Measurements from ENCODE around the gene PROM2.

PROM2 gene

DNA sequence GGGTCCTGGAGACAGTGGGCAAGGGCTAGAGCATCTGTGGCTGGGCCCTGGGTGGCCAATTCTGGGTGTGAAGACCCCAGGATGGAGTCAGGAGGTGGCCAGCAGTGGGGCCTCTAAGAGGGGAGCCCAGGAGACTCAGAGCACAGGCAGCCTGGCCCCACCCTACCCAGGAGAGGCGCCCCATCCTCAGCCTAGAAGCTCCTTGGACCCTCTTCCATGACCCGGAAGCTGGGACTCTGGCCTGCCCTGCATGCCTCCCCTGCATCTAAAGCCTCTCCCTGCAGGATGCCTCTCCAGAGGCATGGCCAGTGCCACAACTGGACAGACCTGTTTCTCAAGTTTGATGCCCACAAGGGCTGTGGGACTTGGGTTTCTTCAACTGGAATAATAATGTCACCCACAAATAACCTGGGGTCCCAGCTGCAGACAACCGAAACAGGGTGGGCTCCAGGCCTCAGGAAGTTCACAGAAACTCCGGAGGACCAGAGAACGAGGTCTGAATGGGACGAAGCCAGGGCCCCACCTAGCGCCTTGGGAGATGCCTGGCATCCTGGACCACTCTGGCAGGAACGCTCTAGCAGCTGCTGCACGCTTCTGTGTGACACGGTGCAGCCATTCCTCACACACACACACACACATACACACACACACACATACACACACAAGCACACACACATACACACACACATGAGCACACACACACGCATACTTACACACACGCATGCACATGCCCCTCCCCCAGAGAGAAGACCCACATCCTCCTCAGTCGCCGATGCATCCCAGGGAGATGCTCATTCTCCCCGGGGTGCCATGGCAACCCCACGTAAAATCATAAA lies 39.3 kb downstream of the PROM2 start:
- Histone ChIP-seq H3K9ac (ENCODE audit: low read depth, low read length) (no peak overlapping the region), H3K4me3 (ENCODE audit: low read depth, low read length) (no peak overlapping the region), H3K36me3 (ENCODE audit: control insufficient read depth, insufficient read depth, low read length) (no peaks in the 10 kb centered on the region), H3K4me1 (ENCODE audit: control insufficient read depth, insufficient read depth, low read length) (no peaks in the 10 kb centered on the region), H3K9me3 (ENCODE audit: control insufficient read depth, insufficient read depth, low read length) (no peaks in the 10 kb centered on the region), H3K27me3 (ENCODE audit: control insufficient read depth, insufficient read depth, low read length) (no peaks in the 10 kb centered on the region)

DNA sequence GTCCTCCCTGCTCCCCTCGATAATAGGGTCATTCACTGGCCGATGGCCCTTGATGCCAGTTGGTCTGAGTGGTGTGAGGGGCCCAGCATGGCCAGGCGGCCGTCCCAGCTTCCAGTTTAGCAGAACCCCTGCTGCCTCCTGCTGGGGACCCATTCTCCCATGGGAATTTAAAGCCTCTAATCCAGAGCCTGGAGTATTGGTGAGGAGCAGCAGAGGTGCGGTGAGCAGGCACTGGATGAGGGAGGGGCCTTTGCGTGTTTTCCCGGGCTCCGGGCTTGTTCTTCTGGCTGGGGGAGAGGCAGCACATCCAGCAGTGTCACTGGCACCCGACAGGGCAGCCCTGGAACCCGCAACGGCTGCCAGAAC lies 40.3 kb downstream of the PROM2 start:
- H3K36me3 ChIP-seq (ENCODE audit: control insufficient read depth, insufficient read depth, low read length) = no peaks in the 10 kb centered on the region
- H3K9ac ChIP-seq (ENCODE audit: low read depth, low read length) = no peak overlapping the region
- no peak overlapping the region for H3K4me3 ChIP-seq (ENCODE audit: low read depth, low read length)
- H3K27me3 ChIP-seq (ENCODE audit: control insufficient read depth, insufficient read depth, low read length) = no peaks in the 10 kb centered on the region
- H3K9me3 ChIP-seq (ENCODE audit: control insufficient read depth, insufficient read depth, low read length) = no peaks in the 10 kb centered on the region
- H3K4me1 ChIP-seq (ENCODE audit: control insufficient read depth, insufficient read depth, low read length) = no peaks in the 10 kb centered on the region

DNA sequence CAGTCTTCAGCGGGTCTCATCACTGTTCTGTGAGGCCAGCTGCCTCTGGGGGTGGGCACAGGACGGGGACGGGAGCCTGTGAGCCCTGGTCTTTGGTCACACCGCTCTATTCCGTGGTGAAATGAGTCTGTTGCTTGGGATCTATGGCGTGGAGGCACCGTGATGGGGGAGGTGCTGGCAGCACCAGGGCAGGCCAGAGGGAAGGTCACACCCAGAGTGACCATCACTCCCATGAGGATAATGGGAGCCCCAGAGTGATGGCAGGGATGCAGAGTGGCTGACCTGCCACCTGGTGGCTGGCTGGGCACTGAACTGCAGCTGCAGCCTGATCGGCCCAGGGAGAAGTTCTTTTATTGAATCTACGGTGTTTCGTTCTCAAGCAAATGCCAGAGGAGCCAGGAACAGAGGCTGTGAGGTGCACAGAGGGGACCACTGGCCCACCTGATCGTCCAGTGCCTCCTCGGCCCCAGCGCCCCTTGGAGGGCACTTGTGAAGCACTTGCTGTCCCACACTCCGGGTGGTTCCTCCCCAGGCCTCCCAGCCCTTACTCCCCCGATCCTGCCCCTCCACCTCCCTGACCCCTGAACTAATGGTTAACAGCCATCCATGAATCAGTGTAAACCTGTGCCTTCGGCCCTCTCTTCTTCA lies 40.8 kb downstream of the PROM2 start:
- Histone ChIP-seq H3K9ac (ENCODE audit: low read depth, low read length) (no peak overlapping the region), H3K9me3 (ENCODE audit: control insufficient read depth, insufficient read depth, low read length) (no peaks in the 10 kb centered on the region), H3K4me1 (ENCODE audit: control insufficient read depth, insufficient read depth, low read length) (no peaks in the 10 kb centered on the region), H3K4me3 (ENCODE audit: low read depth, low read length) (no peak overlapping the region), H3K27me3 (ENCODE audit: control insufficient read depth, insufficient read depth, low read length) (no peaks in the 10 kb centered on the region), H3K36me3 (ENCODE audit: control insufficient read depth, insufficient read depth, low read length) (no peaks in the 10 kb centered on the region)

DNA sequence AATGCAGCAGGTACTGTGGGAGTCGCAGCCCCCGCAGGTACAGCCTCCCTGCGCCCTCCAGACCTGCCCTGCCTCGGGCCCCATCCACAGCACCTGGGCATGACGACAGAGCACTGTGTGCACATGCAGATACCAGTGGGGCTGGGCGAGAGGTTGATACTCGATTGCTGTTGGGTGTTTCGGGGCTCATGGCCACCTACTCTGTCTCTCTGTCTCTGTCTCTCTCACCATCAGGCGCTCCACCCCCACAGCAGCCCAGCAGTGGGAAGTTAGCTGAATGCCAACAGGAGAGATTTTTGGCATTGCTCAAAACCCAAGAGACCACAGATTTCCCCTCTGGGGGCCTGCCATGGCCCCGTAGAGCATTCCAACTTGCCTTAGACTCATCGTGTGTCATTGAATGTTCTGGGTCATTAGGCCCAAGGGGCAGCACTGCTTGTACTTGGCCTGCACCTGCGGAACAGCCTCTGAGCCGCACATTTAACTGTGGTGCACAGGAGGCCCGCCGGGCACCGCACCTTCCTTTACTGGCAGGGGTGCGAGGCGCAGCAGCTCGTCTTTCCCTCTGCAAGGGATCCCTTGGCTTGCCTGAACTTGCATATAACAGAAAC lies 41.7 kb downstream of the PROM2 start:
- H3K4me3 ChIP-seq (ENCODE audit: low read depth, low read length) = no peak overlapping the region
- H3K9ac ChIP-seq (ENCODE audit: low read depth, low read length) = no peak overlapping the region

DNA sequence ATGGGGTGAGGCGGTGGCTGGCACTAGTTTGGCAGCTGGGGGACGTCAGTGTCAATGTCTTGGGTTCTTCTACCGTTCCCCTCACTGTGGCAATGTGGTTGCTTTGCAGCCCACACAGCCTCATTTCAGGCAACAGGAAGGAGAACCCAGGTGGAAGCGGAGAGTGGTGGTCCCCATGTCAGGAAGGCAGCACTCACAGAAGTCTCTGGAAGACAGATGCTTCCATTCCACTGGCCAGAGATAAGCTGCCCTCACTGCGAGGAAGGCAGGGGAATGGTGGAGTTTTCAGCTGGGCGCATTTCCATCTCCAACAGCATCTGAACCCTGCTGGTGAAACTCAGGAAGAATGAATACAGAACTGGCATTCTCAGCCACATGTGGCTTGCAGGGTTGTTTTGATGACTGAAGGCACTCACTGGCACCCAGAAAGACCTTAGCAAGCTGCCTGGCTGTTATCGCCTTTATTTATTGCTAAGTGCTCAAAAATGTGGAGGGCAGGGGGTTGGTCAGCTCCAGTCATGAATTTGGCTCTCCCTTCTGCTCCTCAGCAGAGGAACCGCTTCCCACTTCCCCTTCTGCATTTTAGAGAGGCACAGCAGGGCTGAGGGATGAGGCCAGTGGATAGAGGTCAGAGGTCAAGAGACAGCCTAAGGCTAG lies 42.3 kb downstream of the PROM2 start:
- no peak overlapping the region for H3K4me3 ChIP-seq (ENCODE audit: low read depth, low read length)
- no peaks in the 10 kb centered on the region for H3K4me1 ChIP-seq (ENCODE audit: control insufficient read depth, insufficient read depth, low read length)
- H3K36me3 ChIP-seq (ENCODE audit: control insufficient read depth, insufficient read depth, low read length) = no peaks in the 10 kb centered on the region
- no peaks in the 10 kb centered on the region for H3K9me3 ChIP-seq (ENCODE audit: control insufficient read depth, insufficient read depth, low read length)
- no peaks in the 10 kb centered on the region for H3K27me3 ChIP-seq (ENCODE audit: control insufficient read depth, insufficient read depth, low read length)
- no peak overlapping the region for H3K9ac ChIP-seq (ENCODE audit: low read depth, low read length)

More for the DNA sequence above, 41.7 kb downstream of the PROM2 start:
- Histone ChIP-seq H3K27me3 (ENCODE audit: control insufficient read depth, insufficient read depth, low read length) (no peaks in the 10 kb centered on the region), H3K4me1 (ENCODE audit: control insufficient read depth, insufficient read depth, low read length) (no peaks in the 10 kb centered on the region), H3K9me3 (ENCODE audit: control insufficient read depth, insufficient read depth, low read length) (no peaks in the 10 kb centered on the region), H3K36me3 (ENCODE audit: control insufficient read depth, insufficient read depth, low read length) (no peaks in the 10 kb centered on the region)

DNA sequence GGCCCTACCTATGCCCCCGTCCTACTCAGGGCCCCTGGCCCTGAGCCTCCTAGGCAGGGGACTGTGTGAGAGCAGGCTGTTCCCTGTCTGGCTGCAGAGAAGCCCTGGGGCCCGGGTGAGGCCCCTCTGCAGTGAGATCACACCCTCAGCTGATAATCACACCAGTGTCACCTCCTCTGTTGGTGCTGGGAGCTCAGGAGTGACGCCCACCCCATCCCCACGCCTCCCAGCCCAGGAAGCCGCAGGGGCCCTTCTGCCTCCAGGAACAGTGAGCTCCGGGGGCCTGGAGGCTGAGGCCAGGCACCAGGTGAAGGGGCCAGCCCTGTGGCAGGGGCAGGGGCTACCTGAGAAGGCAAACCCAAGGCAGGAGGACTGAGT lies 42.9 kb downstream of the PROM2 start:
- no peaks in the 10 kb centered on the region for H3K4me1 ChIP-seq (ENCODE audit: control insufficient read depth, insufficient read depth, low read length)
- no peak overlapping the region for H3K4me3 ChIP-seq (ENCODE audit: low read depth, low read length)
- H3K9me3 ChIP-seq (ENCODE audit: control insufficient read depth, insufficient read depth, low read length) = no peaks in the 10 kb centered on the region
- no peaks in the 10 kb centered on the region for H3K27me3 ChIP-seq (ENCODE audit: control insufficient read depth, insufficient read depth, low read length)
- no peaks in the 10 kb centered on the region for H3K36me3 ChIP-seq (ENCODE audit: control insufficient read depth, insufficient read depth, low read length)
- H3K9ac ChIP-seq (ENCODE audit: low read depth, low read length) = no peak overlapping the region

DNA sequence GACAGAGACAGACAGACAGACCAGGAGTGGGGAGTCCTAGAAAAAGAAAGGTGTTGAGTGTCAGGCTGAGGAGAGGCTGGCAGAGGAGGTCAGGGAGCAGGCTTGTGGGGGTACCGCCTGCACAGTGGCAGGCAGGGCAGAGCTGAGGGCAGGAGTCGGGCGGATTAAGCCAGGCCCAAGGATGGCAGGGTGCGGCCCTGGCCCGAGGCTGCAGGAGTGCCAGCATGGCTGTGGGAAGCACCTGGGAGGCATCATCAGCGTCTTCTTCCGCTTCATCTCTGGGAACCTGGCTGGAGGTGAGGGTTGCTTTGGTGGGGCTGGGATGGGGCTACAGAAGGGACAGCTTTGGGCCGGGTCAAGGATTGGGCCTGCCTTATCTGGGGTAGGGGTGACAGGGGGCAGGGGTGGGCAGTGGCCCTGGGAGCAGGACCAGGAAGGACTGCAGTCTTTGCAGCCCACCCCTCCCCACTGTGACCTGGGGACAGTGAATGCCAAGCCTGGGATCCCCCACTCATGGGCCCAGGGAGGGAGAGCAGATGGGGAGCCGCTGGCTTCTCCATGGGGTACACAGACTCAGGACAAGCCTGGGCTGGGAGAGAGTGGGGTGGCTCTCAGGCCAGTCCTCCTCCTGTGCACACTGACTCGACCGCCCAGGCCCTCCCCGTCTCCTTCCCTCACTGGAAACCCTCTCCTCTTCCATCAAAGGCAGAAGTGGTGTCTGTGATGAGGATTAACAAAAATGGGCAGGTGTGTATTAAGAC lies 43.6 kb downstream of the PROM2 start:
- Histone ChIP-seq H3K4me1 (ENCODE audit: control insufficient read depth, insufficient read depth, low read length) (no peaks in the 10 kb centered on the region), H3K27me3 (ENCODE audit: control insufficient read depth, insufficient read depth, low read length) (no peaks in the 10 kb centered on the region), H3K9me3 (ENCODE audit: control insufficient read depth, insufficient read depth, low read length) (no peaks in the 10 kb centered on the region), H3K9ac (ENCODE audit: low read depth, low read length) (no peak overlapping the region), H3K4me3 (ENCODE audit: low read depth, low read length) (no peak overlapping the region), H3K36me3 (ENCODE audit: control insufficient read depth, insufficient read depth, low read length) (no peaks in the 10 kb centered on the region)

DNA sequence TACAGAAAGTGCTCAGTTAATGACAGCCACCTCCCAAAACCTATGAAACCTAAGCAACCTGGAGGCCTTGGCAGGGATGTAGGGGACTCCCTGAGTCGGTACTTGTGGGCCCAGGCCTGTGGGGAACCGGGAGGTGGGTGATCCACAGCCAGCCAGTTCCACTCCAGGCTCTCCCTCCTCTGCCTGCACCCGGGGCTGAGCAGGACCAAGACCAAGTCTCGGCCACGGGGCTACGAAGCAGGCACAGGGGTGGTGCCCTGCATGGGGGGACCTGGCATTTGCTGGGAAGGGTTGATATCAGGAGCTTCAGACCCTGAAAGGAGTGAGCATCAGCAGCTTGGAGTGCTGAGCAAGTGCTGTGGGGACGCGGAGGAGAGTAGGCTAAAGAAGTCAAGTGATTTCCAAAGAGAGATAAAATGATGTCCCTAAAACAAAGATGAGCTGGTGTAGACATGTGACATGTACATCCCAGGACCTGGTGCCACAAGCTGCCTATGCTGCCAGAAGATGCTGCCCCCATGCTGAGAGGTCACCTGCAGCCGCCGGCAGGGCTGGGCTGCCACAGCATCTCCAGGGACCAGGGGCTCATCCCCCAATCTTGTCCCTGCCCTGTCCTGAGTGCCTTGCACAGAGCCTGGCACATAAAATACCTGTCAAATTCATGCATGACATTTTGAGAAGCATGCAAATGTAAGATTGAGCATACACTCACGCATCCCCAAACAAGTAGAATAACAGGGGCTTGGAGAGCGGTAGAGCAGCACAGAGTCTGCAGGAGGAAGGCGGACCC lies 44.4 kb downstream of the PROM2 start:
- Histone ChIP-seq H3K9me3 (ENCODE audit: control insufficient read depth, insufficient read depth, low read length) (no peaks in the 10 kb centered on the region), H3K4me1 (ENCODE audit: control insufficient read depth, insufficient read depth, low read length) (no peaks in the 10 kb centered on the region), H3K36me3 (ENCODE audit: control insufficient read depth, insufficient read depth, low read length) (no peaks in the 10 kb centered on the region), H3K4me3 (ENCODE audit: low read depth, low read length) (no peak overlapping the region), H3K9ac (ENCODE audit: low read depth, low read length) (no peak overlapping the region), H3K27me3 (ENCODE audit: control insufficient read depth, insufficient read depth, low read length) (no peaks in the 10 kb centered on the region)

DNA sequence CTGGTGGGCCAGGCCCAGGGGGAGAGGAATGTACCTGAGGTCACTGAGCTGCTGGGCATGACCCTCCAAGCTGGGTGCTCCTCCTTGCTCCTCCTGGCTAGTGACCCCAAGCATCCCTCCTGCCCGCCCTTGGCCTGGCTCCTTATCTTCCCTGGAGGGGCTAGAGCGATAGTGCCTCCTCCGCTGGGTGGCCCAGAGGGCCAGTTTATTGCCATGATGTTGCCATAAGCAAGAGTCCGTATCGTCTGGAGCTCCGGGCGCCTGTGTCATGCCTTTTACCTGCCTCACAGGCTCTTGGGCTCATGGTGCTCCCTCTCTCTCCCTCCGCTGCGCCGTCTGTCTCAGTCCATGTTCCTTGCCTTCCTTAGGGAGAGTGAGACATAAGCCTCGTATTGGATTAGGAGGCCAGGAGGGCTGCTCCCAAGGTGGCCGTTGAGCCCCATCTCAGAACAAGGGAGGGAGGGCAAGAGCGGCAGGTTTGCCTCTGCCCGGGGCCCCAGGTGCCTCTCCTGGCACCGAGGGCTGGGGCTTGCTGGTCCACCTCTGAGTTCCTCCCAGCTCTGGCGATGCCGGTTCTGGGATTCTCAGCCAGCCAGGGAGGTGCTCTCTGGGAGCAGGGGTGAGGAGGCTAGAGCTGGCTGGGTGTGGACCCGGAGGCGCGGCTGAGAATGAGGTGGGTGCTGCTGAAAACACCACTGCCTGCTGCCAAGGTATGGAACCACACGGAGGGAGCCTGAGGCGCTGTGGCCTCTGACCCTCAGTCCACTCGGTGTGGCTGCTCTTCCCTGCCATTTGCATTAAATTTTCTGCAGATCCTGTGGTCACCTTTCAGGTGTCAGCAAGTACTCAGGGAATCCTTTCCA lies 45.5 kb downstream of the PROM2 start:
- H3K9me3 ChIP-seq (ENCODE audit: control insufficient read depth, insufficient read depth, low read length) = no peaks in the 10 kb centered on the region
- H3K36me3 ChIP-seq (ENCODE audit: control insufficient read depth, insufficient read depth, low read length) = no peaks in the 10 kb centered on the region
- no peaks in the 10 kb centered on the region for H3K27me3 ChIP-seq (ENCODE audit: control insufficient read depth, insufficient read depth, low read length)
- H3K4me3 ChIP-seq (ENCODE audit: low read depth, low read length) = no peak overlapping the region
- H3K4me1 ChIP-seq (ENCODE audit: control insufficient read depth, insufficient read depth, low read length) = no peaks in the 10 kb centered on the region
- H3K9ac ChIP-seq (ENCODE audit: low read depth, low read length) = no peak overlapping the region

DNA sequence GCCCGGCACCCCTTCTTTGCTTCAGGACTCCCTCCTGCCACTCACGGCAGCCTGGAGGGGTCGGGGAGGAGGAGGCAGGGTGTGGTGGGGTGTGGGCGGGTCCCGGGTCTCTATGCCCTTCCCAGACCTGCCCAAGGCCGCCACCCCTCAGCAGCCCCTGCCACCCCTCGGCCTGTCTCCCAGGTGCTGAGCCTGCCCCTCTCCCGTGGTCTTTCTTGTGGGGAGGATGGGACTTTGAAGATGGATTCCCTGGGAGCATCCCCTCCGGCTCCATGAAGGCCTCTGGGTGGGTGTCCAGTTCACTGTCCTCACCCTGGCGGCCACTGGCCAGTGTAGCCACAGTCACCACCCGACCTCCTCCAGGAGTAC lies 46.1 kb downstream of the PROM2 start:
- Histone ChIP-seq H3K4me3 (ENCODE audit: low read depth, low read length) (no peak overlapping the region), H3K9ac (ENCODE audit: low read depth, low read length) (no peak overlapping the region), H3K27me3 (ENCODE audit: control insufficient read depth, insufficient read depth, low read length) (no peaks in the 10 kb centered on the region), H3K4me1 (ENCODE audit: control insufficient read depth, insufficient read depth, low read length) (no peaks in the 10 kb centered on the region), H3K36me3 (ENCODE audit: control insufficient read depth, insufficient read depth, low read length) (no peaks in the 10 kb centered on the region), H3K9me3 (ENCODE audit: control insufficient read depth, insufficient read depth, low read length) (no peaks in the 10 kb centered on the region)

Measured in iPS-15b (cell line).